Karpas-422 (cell line): ENCODE results near the gene INSIG1. TPM values are rescaled to one million over a fixed set of nuclear protein-coding genes. Genes with fewer than 3 reads are reported as not detected.

ENCODE experiments used
- DNase-seq: peaks from one replicate; pipeline ENCODE4 v3.0.0-alpha.2; 2015
- H2AFZ ChIP-seq: fragments of 200-600 bp; sonication (generic); 2 replicates; pipeline ENCODE4 v1.6.1; 2014; ENCODE audit warnings: antibody characterized with exemption, low read length, mixed read lengths
- H3K27ac ChIP-seq: fragments of 200-600 bp; sonication (generic); 2 replicates; pipeline ENCODE4 v1.5.1; 2014; ENCODE audit warnings: mild to moderate bottlenecking, low read length, moderate library complexity
- H3K27me3 ChIP-seq: fragments of 200-600 bp; sonication (generic); 2 replicates; pipeline ENCODE4 v1.6.1; 2014; ENCODE audit warnings: low read length, mixed read lengths
- H3K36me3 ChIP-seq: fragments of 200-600 bp; sonication (generic); 2 replicates; pipeline ENCODE4 v1.6.1; 2014; ENCODE audit warnings: low read length, mixed read lengths; ENCODE audit not compliant: insufficient read depth
- H3K4me1 ChIP-seq: fragments of 200-600 bp; sonication (generic); 2 replicates; pipeline ENCODE4 v1.6.1; 2014; ENCODE audit warnings: mild to moderate bottlenecking, low read length, mixed read lengths
- H3K4me2 ChIP-seq: fragments of 200-600 bp; sonication (generic); 2 replicates; pipeline ENCODE4 v1.6.1; 2014; ENCODE audit warnings: low read length, low read depth, mild to moderate bottlenecking; ENCODE audit not compliant: poor library complexity, severe bottlenecking
- H3K4me3 ChIP-seq: fragments of 200-600 bp; sonication (generic); 2 replicates; pipeline ENCODE4 v1.5.1; 2014; ENCODE audit warnings: mild to moderate bottlenecking, antibody characterized with exemption, low read length, mixed read lengths
- H3K79me2 ChIP-seq: fragments of 200-600 bp; sonication (generic); 2 replicates; pipeline ENCODE4 v1.6.1; 2014; ENCODE audit warnings: mild to moderate bottlenecking, low read length, mixed read lengths
- H3K9ac ChIP-seq: fragments of 200-600 bp; sonication (generic); 2 replicates; pipeline ENCODE4 v1.6.0; 2014; ENCODE audit warnings: low read length
- H3K9me2 ChIP-seq: fragments of 200-600 bp; sonication (generic), shearing (Covaris generic); replicated peaks from 2 replicates; pipeline ENCODE4 v1.6.0; 2014; ENCODE audit warnings: mild to moderate bottlenecking, low read length, moderate library complexity; ENCODE audit not compliant: insufficient read depth
- H3K9me3 ChIP-seq: fragments of 300-700, 200-600 bp; sonication (generic); 2 replicates; pipeline ENCODE4 v1.6.1; 2014; ENCODE audit warnings: low read length, mixed read lengths
- H4K20me1 ChIP-seq: fragments of 200-600 bp; sonication (generic); 2 replicates; pipeline ENCODE4 v1.6.1; 2014; ENCODE audit warnings: mild to moderate bottlenecking, antibody characterized with exemption, low read length, low read depth; ENCODE audit not compliant: insufficient read depth
- total RNA-seq: library from RNA; depleted of rRNA; stranded (reverse); fragments of >200 nt; shearing (Covaris generic); gene quantifications from 2 replicates; pipeline ENCODE4 v1.2.3, GENCODE V29; 2014; ENCODE audit warnings: low replicate concordance; rRNA removed

INSIG1 gene
- 201 and 249 TPM in 2 replicates for total RNA-seq

DNA sequence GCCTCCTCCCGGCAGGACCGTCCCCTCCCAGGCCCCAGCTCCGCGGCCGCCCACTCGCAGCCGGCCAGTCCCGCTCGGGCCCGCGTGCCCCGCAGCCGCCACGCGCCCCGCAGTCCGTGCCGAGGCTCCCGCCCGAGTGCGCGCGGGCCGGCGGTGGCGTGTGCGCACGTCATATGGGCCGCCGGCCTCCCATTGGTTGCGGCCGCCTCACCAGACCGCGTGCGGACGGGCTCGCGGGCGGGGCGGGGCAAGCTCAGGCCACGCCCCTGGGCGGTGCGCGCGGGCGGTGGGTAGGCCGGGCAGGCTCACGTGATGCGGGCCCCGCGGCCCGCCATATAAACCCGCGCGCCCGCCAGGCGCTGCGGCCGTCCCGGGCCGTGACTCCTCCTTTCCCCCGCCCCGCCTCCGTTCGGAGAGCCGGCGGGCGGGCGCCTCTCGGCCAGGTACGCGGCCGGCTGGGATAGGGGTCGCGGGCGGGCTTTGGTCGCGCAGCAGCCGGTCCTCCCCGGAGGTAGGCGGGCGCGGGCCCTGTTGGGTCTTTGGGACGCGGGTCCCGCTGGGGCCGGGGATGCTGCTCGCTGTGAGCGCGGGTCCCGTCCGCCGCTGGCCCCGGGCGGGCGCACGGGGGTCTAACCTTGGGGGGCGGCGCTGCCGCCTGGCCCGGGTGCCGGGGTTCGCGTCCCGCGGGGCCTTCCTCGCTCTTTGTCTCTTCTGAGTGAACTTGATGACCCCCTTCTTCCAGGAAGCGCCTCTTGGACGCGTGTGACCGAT lies at the start of gene INSIG1:
TSS of gene INSIG1 (plus strand) at position 362 of the 771 bp plus-strand sequence. CDS start at position 770, 408 bp downstream.
- no peaks in the 10 kb centered on the region for H3K27me3 ChIP-seq
- peaks cover 40% of the 10 kb centered on the region for H4K20me1 ChIP-seq
- no peak within 1 kb of the TSS for H2AFZ ChIP-seq
- H3K79me2 ChIP-seq: peaks cover 40% of the 10 kb centered on the region
- peaks cover 33% of the 10 kb centered on the region for H3K4me1 ChIP-seq
- H3K27ac ChIP-seq: peak within 1 kb of the TSS; percentile 88
- peak within 1 kb of the TSS; percentile 93 for H3K4me2 ChIP-seq
- peak within 1 kb of the TSS; percentile 94 for H3K9ac ChIP-seq
- peak; percentile 97 for DNase-seq
- H3K36me3 ChIP-seq: peaks cover 33% of the 10 kb centered on the region
- no peaks in the 10 kb centered on the region for H3K9me3 ChIP-seq
- peak within 1 kb of the TSS; percentile 94 for H3K4me3 ChIP-seq
- H3K9me2 ChIP-seq: no peaks in the 10 kb centered on the region

DNA sequence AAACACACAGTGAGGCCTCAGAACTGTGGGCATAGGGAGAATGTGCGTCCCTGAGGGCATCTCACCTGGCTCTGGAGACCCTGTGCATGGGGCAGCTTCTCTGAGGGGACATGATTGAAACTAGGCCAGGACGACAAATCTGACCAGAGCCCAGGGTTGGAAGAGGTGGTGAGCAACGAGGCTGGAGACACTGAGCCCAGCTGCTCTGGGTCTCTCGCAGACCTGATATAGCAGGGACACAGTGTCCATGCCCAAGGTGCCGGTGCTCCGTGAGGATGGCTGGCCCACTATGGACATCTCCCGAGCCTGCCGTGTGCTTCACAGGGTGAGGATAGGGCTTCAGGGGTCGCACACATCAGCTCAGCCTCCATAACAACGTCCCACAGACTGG lies 49.3 kb upstream of the INSIG1 start:
- H3K9me3 ChIP-seq: no peaks in the 10 kb centered on the region
- DNase-seq: no peak
- H3K4me1 ChIP-seq: no peaks in the 10 kb centered on the region
- no peak overlapping the region for H3K27ac ChIP-seq
- no peak overlapping the region for H3K9ac ChIP-seq
- H3K36me3 ChIP-seq: no peaks in the 10 kb centered on the region
- H3K4me2 ChIP-seq: no peak overlapping the region
- no peaks in the 10 kb centered on the region for H3K27me3 ChIP-seq
- no peak overlapping the region for H2AFZ ChIP-seq
- H3K9me2 ChIP-seq: no peaks in the 10 kb centered on the region
- no peaks in the 10 kb centered on the region for H4K20me1 ChIP-seq
- H3K79me2 ChIP-seq: no peaks in the 10 kb centered on the region
- no peak overlapping the region for H3K4me3 ChIP-seq

DNA sequence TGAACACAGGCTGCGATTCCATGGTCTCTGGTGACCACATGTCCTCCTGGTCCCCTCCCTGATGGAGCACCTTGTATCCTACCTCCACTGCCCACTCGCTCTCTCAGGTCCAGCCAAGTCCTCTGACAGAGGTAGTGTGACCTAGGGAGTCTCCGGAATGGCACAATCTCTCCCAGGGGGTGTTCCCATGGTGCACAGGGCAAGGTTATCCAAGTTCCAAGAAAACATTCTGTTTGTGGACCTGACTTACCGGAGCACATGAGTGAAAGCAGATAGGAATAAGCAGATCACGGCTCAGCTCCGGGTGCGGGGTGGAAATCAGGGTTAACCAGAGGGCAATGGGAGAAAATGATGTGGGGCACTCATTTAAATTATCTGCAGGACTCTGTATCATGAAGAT lies 45.8 kb upstream of the INSIG1 start:
- H3K9ac ChIP-seq: no peak overlapping the region
- H3K9me2 ChIP-seq: no peaks in the 10 kb centered on the region
- no peak overlapping the region for H2AFZ ChIP-seq
- no peaks in the 10 kb centered on the region for H3K27me3 ChIP-seq
- H3K4me3 ChIP-seq: no peak overlapping the region
- H3K36me3 ChIP-seq: no peaks in the 10 kb centered on the region
- DNase-seq: no peak
- H3K79me2 ChIP-seq: no peaks in the 10 kb centered on the region
- H4K20me1 ChIP-seq: no peaks in the 10 kb centered on the region
- no peak overlapping the region for H3K4me2 ChIP-seq
- no peaks in the 10 kb centered on the region for H3K4me1 ChIP-seq
- no peak overlapping the region for H3K27ac ChIP-seq
- H3K9me3 ChIP-seq: no peaks in the 10 kb centered on the region

DNA sequence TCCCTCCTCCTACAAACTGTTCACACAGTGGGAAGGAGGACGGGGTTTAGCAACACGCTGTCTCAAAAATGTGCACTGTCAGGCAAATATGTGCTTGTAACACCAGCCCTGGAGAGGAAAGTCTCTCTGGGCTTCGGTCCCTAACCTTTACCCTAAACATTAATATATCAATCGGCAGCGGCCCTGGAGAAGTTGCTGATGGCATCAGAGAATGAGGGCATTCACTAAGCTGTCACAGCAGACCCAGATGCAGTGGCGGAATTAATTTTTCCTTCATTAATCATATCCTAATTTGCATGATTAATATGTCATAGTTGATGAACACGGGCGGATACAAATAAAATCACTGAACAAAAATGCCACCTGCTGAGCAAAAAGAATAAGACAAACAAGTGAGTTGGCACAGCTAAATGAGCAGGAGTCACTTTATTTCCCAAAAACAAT lies 45.2 kb upstream of the INSIG1 start:
- Histone ChIP-seq H3K4me1 (no peaks in the 10 kb centered on the region), H3K36me3 (no peaks in the 10 kb centered on the region), H3K9me2 (no peaks in the 10 kb centered on the region), H3K9ac (no peak overlapping the region), H3K79me2 (no peaks in the 10 kb centered on the region), H3K27ac (no peak overlapping the region), H3K4me3 (no peak overlapping the region), H2AFZ (no peak overlapping the region), H3K27me3 (no peaks in the 10 kb centered on the region), H3K9me3 (no peaks in the 10 kb centered on the region), H3K4me2 (no peak overlapping the region), H4K20me1 (no peaks in the 10 kb centered on the region)
- DNase-seq: peak; percentile 44

DNA sequence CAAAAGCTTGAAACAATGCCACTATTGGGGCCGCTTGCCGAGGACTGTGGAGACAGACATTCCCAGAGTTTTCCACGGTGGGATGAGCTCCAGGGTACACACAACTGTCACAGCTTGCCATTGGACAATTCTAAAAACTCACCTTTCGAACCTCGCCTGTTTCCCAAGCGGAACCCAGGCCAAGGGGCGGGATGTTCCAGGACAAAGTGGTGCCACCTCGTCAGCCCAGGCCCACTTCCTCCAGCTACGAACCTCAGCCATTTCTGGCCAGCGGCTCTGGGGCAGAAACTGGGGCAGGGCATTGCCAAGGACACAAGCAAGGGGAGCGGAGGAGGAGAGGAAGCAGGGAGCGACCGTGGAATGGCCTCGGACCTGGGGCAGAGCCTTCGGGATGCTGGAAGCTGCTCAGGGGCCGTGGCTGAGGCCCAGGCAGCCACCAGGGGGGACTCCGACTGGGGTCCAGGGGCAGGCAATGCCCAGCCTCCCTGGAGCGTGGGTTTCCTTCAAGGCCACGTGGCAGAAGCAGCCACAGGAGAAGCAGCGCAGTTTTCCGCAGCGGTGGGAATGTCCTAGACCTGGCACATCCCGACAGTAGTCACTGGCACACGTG lies 44.7 kb upstream of the INSIG1 start:
- H3K4me3 ChIP-seq: no peak overlapping the region
- H3K27me3 ChIP-seq: no peaks in the 10 kb centered on the region
- no peak overlapping the region for H2AFZ ChIP-seq
- DNase-seq: no peak
- H3K9ac ChIP-seq: no peak overlapping the region
- no peaks in the 10 kb centered on the region for H3K9me2 ChIP-seq
- H3K27ac ChIP-seq: no peak overlapping the region
- no peaks in the 10 kb centered on the region for H3K9me3 ChIP-seq
- no peak overlapping the region for H3K4me2 ChIP-seq
- H3K4me1 ChIP-seq: no peaks in the 10 kb centered on the region
- H4K20me1 ChIP-seq: no peaks in the 10 kb centered on the region
- H3K79me2 ChIP-seq: no peaks in the 10 kb centered on the region
- H3K36me3 ChIP-seq: no peaks in the 10 kb centered on the region

DNA sequence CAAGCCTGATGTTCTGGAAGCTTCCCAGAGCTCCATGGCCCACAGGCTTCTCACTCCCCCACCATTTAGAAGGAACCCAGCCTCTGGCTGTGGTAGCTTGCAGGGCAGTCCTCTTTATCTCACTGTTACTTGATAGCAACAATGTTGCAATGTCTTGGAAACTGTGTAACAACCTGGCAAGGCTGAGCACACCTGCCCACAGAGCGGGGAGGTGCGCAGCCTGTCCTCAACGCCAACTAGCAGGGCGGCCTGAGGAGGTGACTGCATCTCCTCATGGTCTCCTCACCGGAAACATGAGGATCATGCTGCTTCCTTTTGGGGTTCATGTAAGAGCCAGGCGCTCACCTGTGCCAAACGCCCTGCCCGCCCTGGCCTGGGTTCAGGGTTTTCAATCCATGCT lies 43.7 kb upstream of the INSIG1 start:
- H3K36me3 ChIP-seq: no peaks in the 10 kb centered on the region
- H3K4me1 ChIP-seq: no peaks in the 10 kb centered on the region
- no peaks in the 10 kb centered on the region for H3K9me2 ChIP-seq
- H3K27me3 ChIP-seq: no peaks in the 10 kb centered on the region
- no peaks in the 10 kb centered on the region for H3K79me2 ChIP-seq
- H3K9ac ChIP-seq: no peak overlapping the region
- no peak for DNase-seq
- H3K9me3 ChIP-seq: no peaks in the 10 kb centered on the region
- H2AFZ ChIP-seq: no peak overlapping the region
- no peaks in the 10 kb centered on the region for H4K20me1 ChIP-seq
- no peak overlapping the region for H3K27ac ChIP-seq
- no peak overlapping the region for H3K4me2 ChIP-seq
- no peak overlapping the region for H3K4me3 ChIP-seq

DNA sequence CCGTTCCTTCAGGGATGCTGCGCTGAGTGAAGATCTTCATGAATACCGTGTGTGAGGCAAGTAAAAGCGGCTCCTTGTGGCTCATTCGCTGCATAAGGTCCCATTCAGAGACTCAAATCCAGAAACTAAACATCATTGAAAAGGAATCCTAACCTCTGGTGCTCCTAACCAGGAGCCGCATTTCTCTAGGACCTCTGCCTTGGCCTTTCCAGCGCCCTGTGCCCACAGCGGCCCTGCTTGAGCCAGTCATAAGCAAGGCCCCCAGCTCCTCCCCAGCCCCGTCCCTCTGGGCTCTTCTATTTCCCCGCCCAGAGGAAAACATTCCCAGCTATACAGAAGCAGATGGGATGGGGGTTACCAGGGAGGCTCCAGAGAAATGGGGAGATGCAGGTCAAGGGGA lies 42.6 kb upstream of the INSIG1 start:
- no peaks in the 10 kb centered on the region for H3K4me1 ChIP-seq
- H3K36me3 ChIP-seq: no peaks in the 10 kb centered on the region
- H3K9ac ChIP-seq: no peak overlapping the region
- H3K9me2 ChIP-seq: no peaks in the 10 kb centered on the region
- H3K4me2 ChIP-seq: no peak overlapping the region
- no peaks in the 10 kb centered on the region for H3K9me3 ChIP-seq
- no peak overlapping the region for H2AFZ ChIP-seq
- no peak overlapping the region for H3K27ac ChIP-seq
- no peaks in the 10 kb centered on the region for H4K20me1 ChIP-seq
- H3K27me3 ChIP-seq: no peaks in the 10 kb centered on the region
- no peak overlapping the region for H3K4me3 ChIP-seq
- H3K79me2 ChIP-seq: no peaks in the 10 kb centered on the region
- DNase-seq: no peak

DNA sequence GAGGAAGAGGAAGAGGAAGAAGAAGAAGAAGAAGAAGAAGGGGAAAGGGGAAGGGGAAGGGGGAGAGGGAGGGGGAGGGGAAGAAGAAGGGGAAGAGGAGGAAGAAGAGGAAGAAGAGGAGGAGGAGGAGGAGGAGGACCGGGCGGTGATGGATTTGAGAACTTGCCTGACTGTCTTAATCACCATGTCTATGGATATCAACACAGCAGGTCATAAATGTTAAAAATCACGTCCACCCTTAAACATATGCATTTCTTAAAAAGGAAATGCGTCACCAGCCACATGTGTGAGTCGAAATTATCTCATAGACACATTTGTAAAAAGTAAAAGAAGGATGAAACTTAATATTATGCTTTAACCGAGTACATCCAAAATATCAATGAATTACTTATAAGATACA lies 42.1 kb upstream of the INSIG1 start:
- H4K20me1 ChIP-seq: no peaks in the 10 kb centered on the region

More for the DNA sequence above, 42.1 kb upstream of the INSIG1 start:
- no peaks in the 10 kb centered on the region for H3K27me3 ChIP-seq
- no peak overlapping the region for H3K27ac ChIP-seq
- H3K79me2 ChIP-seq: no peaks in the 10 kb centered on the region
- no peaks in the 10 kb centered on the region for H3K4me1 ChIP-seq
- H3K9me2 ChIP-seq: no peaks in the 10 kb centered on the region
- no peak for DNase-seq
- H3K36me3 ChIP-seq: no peaks in the 10 kb centered on the region
- no peak overlapping the region for H3K4me3 ChIP-seq
- H3K4me2 ChIP-seq: no peak overlapping the region
- H2AFZ ChIP-seq: no peak overlapping the region
- H3K9ac ChIP-seq: no peak overlapping the region
- no peaks in the 10 kb centered on the region for H3K9me3 ChIP-seq
